ENCODE data around the gene SGO2.

The SGO2 gene

DNA sequence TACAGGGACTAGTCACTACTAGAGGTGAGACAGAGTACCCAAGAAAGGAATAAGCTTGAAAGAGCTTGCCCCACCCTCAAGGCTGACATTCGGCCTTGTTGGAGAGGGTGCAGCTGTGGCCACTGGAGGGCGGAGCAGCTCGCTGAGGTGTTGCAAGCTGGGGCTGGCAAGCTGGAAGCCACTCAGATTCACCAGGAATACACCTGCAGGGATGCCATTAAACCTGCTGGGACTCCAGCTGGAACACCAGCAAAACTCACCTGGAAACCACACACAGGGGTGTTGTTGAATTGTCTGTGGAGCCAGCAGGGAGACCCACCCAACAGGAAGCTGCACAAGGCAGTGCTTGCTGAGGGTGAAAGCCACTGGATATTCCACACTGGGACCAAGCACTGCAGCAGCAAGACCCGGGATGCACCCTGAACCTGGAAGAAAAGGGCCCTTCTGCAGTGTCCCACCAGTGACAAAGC is 42.2 kb upstream of the SGO2 start:
- Mint-ChIP-seq H3K27ac (no peak overlapping the region), H3K4me3 (no peak overlapping the region), H3K9me3 (no peaks in the 10 kb centered on the region), H3K36me3 (ENCODE audit: low read depth) (peaks cover 4% of the 10 kb centered on the region), H3K27me3 (ENCODE audit: low read depth, poor library complexity) (no peaks in the 10 kb centered on the region), H3K4me1 (peaks cover 26% of the 10 kb centered on the region)
- TF ChIP-seq, protein P1, sequence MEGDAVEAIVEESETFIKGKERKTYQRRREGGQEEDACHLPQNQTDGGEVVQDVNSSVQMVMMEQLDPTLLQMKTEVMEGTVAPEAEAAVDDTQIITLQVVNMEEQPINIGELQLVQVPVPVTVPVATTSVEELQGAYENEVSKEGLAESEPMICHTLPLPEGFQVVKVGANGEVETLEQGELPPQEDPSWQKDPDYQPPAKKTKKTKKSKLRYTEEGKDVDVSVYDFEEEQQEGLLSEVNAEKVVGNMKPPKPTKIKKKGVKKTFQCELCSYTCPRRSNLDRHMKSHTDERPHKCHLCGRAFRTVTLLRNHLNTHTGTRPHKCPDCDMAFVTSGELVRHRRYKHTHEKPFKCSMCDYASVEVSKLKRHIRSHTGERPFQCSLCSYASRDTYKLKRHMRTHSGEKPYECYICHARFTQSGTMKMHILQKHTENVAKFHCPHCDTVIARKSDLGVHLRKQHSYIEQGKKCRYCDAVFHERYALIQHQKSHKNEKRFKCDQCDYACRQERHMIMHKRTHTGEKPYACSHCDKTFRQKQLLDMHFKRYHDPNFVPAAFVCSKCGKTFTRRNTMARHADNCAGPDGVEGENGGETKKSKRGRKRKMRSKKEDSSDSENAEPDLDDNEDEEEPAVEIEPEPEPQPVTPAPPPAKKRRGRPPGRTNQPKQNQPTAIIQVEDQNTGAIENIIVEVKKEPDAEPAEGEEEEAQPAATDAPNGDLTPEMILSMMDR (IDR thresholded peaks at IDR 0.05), result peak; percentile 58
- peak; percentile 63 for DNase-seq

GRCh38 chr2:200484934-200485333 is 41.1 kb upstream of the SGO2 start:
- H3K27ac Mint-ChIP-seq, result peak overlapping the region; percentile 45
- H3K4me3 Mint-ChIP-seq, result no peak overlapping the region
- peaks cover 7% of the 10 kb centered on the region for H3K36me3 Mint-ChIP-seq (ENCODE audit: low read depth)
- DNase-seq, result no peak
- H3K27me3 Mint-ChIP-seq (ENCODE audit: low read depth, poor library complexity), result no peaks in the 10 kb centered on the region
- no peaks in the 10 kb centered on the region for H3K9me3 Mint-ChIP-seq
- TF ChIP-seq, protein P1 (IDR thresholded peaks at IDR 0.05), result no peak
- H3K4me1 Mint-ChIP-seq, result peaks cover 26% of the 10 kb centered on the region

DNA sequence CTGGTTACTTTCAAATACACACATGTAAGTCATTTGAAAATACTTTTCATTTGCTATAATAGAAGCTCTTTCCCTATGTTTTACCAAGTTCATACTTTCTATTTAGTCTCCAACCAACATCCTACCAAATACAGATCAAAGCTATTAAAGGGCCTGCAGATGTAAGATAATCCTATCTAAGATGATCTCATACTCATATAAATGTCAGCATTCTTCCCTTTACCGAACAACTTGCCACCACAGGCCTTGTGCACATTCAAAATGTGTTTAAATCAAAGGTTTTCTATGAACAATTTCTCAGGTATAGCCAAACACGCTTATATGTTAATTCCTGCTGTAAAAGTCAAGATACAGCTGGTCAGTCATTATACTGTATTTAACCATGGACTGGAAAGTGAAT is 39.5 kb upstream of the SGO2 start:
- peaks cover 18% of the 10 kb centered on the region for H3K4me1 Mint-ChIP-seq
- H3K27me3 Mint-ChIP-seq (ENCODE audit: low read depth, poor library complexity), result no peaks in the 10 kb centered on the region
- no peak overlapping the region for H3K4me3 Mint-ChIP-seq
- DNase-seq, result no peak
- H3K9me3 Mint-ChIP-seq, result peaks cover 4% of the 10 kb centered on the region
- H3K27ac Mint-ChIP-seq, result no peak overlapping the region
- peaks cover 22% of the 10 kb centered on the region for H3K36me3 Mint-ChIP-seq (ENCODE audit: low read depth)
- TF ChIP-seq, protein P1 (IDR thresholded peaks at IDR 0.05), result no peak

DNA sequence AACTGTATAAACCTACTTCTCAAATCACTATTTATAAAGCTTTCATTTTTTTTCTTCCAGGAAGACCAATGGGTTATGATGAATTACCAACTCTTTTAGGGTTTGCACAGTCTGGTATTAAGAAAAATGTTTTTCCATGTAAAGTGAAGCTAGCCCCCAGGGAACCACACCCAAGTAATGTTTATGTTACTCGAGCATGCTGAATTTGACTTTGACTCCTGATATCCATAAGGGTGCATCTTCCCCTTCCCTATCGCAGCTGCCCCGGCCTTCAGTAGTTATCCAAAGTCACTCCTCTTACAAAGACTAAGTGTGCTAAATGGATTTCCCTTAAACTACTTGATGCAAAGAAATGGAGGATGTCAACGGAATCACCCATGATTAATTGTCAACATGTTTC is 37.8 kb upstream of the SGO2 start:
- H3K36me3 Mint-ChIP-seq (ENCODE audit: low read depth), result peaks cover 36% of the 10 kb centered on the region
- TF ChIP-seq, protein P1 (IDR thresholded peaks at IDR 0.05), result no peak
- peaks cover 7% of the 10 kb centered on the region for H3K9me3 Mint-ChIP-seq
- no peak for DNase-seq
- H3K4me1 Mint-ChIP-seq, result peaks cover 18% of the 10 kb centered on the region
- no peak overlapping the region for H3K27ac Mint-ChIP-seq
- H3K4me3 Mint-ChIP-seq, result no peak overlapping the region
- H3K27me3 Mint-ChIP-seq (ENCODE audit: low read depth, poor library complexity), result no peaks in the 10 kb centered on the region

DNA sequence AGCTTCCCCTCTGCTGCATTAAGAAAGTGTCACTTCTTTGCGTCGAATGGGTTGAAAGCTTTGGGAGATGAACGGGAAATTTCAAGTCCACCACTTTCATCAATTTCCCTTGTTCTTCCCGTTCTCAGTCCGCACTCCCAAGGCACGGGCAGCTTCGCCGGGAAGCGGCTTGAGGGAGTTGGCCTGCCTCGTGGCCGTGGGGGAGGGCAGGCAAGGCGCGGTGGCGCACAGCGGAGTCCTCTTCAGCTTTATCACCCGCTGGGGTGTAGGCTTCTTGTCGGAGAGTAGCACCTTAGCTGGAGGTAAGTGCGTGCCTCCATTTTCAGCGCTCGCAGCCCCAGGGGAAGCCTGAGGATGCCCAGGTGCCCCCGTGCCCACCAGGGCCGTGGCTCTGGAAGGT is 36.0 kb upstream of the SGO2 start:
- Mint-ChIP-seq H3K4me3 (no peak overlapping the region), H3K27me3 (ENCODE audit: low read depth, poor library complexity) (no peaks in the 10 kb centered on the region), H3K9me3 (peaks cover 7% of the 10 kb centered on the region)

GRCh38 chr2:200492656-200493055 is 33.4 kb upstream of the SGO2 start:
- peaks cover 54% of the 10 kb centered on the region for H3K36me3 Mint-ChIP-seq (ENCODE audit: low read depth)
- DNase-seq, result no peak

More for the DNA sequence above, 36.0 kb upstream of the SGO2 start:
- Mint-ChIP-seq H3K36me3 (ENCODE audit: low read depth) (peaks cover 44% of the 10 kb centered on the region), H3K27ac (no peak overlapping the region), H3K4me1 (peaks cover 4% of the 10 kb centered on the region)
- no peak for DNase-seq
- TF ChIP-seq, protein P1 (IDR thresholded peaks at IDR 0.05), result no peak

More at GRCh38 chr2:200492656-200493055, 33.4 kb upstream of the SGO2 start:
- TF ChIP-seq, protein P1 (IDR thresholded peaks at IDR 0.05), result no peak
- no peaks in the 10 kb centered on the region for H3K27me3 Mint-ChIP-seq (ENCODE audit: low read depth, poor library complexity)
- no peaks in the 10 kb centered on the region for H3K4me1 Mint-ChIP-seq
- H3K4me3 Mint-ChIP-seq, result no peak overlapping the region
- peaks cover 7% of the 10 kb centered on the region for H3K9me3 Mint-ChIP-seq
- no peak overlapping the region for H3K27ac Mint-ChIP-seq

Measured in nephron progenitor cell (in vitro differentiated cells).